ENCODE results near the gene PVALEF. TPM values are rescaled to one million over a fixed set of nuclear protein-coding genes. Genes with fewer than 3 reads are reported as not detected.

The PVALEF gene
- total RNA-seq, 6 experiments from 2014 or later: not detected

DNA sequence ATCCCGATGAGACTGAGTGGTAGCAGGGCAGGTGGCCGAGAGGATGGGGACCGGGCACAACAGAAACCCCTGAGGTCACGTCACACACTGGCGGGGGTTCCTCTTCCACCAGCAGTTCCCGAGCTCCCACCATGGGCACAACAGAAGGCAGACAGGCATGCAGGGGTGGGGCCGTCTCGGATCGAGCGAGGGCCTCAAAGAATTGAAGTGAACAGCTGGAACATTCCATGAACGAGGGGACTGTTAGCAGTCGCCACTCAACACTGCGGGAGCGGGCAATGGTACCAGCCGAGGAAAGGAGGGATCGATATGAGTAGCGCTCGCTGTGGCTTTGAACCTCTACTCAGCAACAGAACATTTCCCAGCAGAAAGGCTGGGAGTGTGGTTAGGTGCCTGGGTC lies 52.2 kb downstream of the PVALEF start:
- Mint-ChIP-seq H3K4me1 (ENCODE audit: low read depth) (peaks cover 10% of the 10 kb centered on the region), H3K4me3 (no peak overlapping the region), H3K9me3 (no peaks in the 10 kb centered on the region), H3K27ac (no peak overlapping the region), H3K27me3 (ENCODE audit: insufficient read depth) (no peaks in the 10 kb centered on the region; the same call in 1 of the 2 replicates), H3K36me3 (ENCODE audit: low read depth) (peaks cover 7% of the 10 kb centered on the region; the same call in 1 of the 2 replicates)
- no peak for DNase-seq
- TF ChIP-seq, protein P1, sequence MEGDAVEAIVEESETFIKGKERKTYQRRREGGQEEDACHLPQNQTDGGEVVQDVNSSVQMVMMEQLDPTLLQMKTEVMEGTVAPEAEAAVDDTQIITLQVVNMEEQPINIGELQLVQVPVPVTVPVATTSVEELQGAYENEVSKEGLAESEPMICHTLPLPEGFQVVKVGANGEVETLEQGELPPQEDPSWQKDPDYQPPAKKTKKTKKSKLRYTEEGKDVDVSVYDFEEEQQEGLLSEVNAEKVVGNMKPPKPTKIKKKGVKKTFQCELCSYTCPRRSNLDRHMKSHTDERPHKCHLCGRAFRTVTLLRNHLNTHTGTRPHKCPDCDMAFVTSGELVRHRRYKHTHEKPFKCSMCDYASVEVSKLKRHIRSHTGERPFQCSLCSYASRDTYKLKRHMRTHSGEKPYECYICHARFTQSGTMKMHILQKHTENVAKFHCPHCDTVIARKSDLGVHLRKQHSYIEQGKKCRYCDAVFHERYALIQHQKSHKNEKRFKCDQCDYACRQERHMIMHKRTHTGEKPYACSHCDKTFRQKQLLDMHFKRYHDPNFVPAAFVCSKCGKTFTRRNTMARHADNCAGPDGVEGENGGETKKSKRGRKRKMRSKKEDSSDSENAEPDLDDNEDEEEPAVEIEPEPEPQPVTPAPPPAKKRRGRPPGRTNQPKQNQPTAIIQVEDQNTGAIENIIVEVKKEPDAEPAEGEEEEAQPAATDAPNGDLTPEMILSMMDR (IDR thresholded peaks at IDR 0.05): no peak

DNA sequence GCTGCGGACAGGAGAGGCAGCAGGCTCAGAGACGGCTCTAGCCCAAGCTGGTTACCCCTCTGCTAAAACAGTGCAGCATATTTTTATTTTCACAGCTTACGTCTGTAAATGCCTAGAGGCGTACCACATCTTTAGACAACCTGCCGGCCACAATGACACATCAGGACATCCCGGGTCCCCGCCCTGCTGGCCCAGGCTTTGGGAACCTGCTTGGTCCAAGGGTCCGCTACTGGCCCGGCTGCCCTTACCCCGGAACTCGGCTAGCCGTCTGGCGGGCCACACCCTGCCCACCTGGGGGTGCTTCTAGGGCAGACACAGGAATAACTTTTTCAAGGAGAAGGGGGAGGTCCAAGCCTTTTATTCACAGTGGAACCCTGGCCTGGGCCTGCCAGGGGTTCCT lies 53.2 kb downstream of the PVALEF start:
- Mint-ChIP-seq H3K4me1 (ENCODE audit: low read depth) (peaks cover 12% of the 10 kb centered on the region), H3K36me3 (ENCODE audit: low read depth) (peaks cover 7% of the 10 kb centered on the region; the same call in 1 of the 2 replicates), H3K4me3 (no peak overlapping the region), H3K9me3 (no peaks in the 10 kb centered on the region), H3K27me3 (ENCODE audit: insufficient read depth) (no peaks in the 10 kb centered on the region; the same call in 1 of the 2 replicates), H3K27ac (no peak overlapping the region)
- no peak for DNase-seq
- TF ChIP-seq, protein P1 (IDR thresholded peaks at IDR 0.05): no peak

DNA sequence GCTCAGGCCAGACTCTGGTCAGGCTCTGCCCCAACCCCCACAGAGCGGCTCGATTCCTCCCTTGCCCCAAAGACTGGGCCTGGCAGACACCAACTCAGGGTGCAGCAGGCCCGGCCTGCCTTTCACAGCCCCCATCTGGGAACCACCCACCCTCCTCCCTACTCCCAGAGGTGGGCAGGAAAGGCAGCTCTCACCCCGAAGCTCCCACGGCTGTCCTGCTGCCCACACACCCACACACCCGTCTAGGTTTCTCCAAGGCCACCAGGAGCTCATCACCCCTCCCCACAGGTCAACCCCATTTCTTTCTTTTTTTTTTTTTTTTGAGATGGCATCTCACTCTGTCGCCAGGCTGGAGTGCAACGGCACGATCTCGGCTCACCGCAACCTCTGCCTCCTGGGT lies 53.7 kb downstream of the PVALEF start:
- no peaks in the 10 kb centered on the region for H3K9me3 Mint-ChIP-seq
- peaks cover 7% of the 10 kb centered on the region; the same call in 1 of the 2 replicates for H3K36me3 Mint-ChIP-seq (ENCODE audit: low read depth)
- TF ChIP-seq, protein P1 (IDR thresholded peaks at IDR 0.05): no peak
- H3K4me1 Mint-ChIP-seq (ENCODE audit: low read depth): peaks cover 18% of the 10 kb centered on the region
- H3K27me3 Mint-ChIP-seq (ENCODE audit: insufficient read depth): no peaks in the 10 kb centered on the region; the same call in 1 of the 2 replicates
- no peak overlapping the region for H3K27ac Mint-ChIP-seq
- DNase-seq: no peak
- no peak overlapping the region for H3K4me3 Mint-ChIP-seq

DNA sequence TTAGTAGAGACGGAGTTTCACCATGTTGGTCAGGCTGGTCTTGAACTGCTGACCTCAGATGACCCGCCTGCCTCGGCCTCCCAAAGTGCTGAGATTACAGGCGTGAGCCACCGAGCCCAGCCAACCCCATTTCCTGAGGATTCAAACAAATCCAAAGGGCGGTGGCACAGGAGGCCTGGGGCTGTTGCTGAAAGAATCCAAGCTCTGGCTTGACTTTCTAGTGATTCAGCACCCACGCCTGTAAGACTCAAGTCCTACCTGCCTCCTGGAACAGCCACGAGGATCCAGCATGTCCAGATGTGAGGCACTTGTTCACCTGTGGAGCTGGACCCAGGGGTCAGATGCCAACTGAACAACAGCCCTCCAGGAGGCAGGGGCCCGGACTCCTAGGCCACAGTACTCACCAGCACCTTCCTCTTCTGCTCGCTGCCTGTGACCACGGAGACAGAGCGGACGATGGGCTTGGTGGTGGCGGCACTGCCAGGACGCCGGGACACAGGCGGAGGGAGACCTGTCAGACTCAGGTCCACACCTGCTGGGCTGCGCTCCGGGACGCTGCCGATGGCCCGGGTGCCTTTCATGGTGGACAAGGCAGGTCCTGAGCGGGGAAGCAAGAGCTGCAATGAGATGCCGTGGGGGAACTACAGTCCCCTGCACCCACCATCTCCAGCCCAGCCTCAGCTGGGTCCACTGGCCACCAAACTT lies 54.3 kb downstream of the PVALEF start:
- Mint-ChIP-seq H3K4me3 (no peak overlapping the region), H3K36me3 (ENCODE audit: low read depth) (peaks cover 7% of the 10 kb centered on the region; the same call in 1 of the 2 replicates), H3K9me3 (no peaks in the 10 kb centered on the region), H3K27me3 (ENCODE audit: insufficient read depth) (no peaks in the 10 kb centered on the region; the same call in 1 of the 2 replicates), H3K4me1 (ENCODE audit: low read depth) (peaks cover 18% of the 10 kb centered on the region), H3K27ac (no peak overlapping the region)
- TF ChIP-seq, protein P1 (IDR thresholded peaks at IDR 0.05): no peak
- no peak for DNase-seq

DNA sequence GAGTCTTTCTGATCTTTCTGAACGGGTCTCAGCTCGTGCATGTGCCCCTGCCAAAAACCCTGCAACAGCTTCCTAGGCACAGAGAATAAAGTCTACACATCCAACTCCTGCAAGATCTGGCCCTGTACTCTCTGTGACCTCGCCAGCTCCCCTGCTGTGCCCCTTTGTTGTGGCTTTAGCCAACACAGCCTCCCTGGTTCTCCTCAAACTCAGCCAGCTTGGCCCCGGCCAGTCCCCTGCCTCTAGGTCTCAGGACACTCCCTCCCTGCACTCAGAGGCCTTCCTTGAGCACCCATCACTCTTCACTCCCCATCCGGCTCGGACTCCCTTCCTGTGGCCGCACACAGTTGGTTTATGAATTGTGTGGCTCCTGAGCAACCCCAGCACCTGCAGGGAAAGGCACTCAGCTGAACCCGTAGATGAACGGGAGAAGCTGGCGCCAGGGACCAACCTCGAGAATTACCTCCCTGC lies 56.1 kb downstream of the PVALEF start:
- Mint-ChIP-seq H3K27ac (no peak overlapping the region), H3K4me1 (ENCODE audit: low read depth) (peaks cover 18% of the 10 kb centered on the region), H3K36me3 (ENCODE audit: low read depth) (peaks cover 7% of the 10 kb centered on the region; the same call in 1 of the 2 replicates), H3K4me3 (peak overlapping the region; percentile 83), H3K9me3 (no peaks in the 10 kb centered on the region), H3K27me3 (ENCODE audit: insufficient read depth) (no peaks in the 10 kb centered on the region; the same call in 1 of the 2 replicates)
- TF ChIP-seq, protein P1 (IDR thresholded peaks at IDR 0.05): no peak
- DNase-seq: no peak

Data from HFFc6 (cell line).